K562 (cell line): ENCODE measurements around the gene ACTR1B. TPM values are rescaled to one million over a fixed set of nuclear protein-coding genes. Genes with fewer than 3 reads are reported as not detected.
A peak's percentile ranks its signal among the peaks of the same experiment; 100 is the strongest.

Source experiments
- ATAC-seq: fragments of 200-7000 bp; cut with Tn5 transposase; 3 replicates; pipeline ENCODE4 v1.9.1; 2020; ENCODE audit warnings: moderate library complexity
- BruUV-seq: library from RNA; stranded (reverse); fragments of 400-500 nt; replicated peaks from 2 replicates; lab custom pipeline; 2021; lab: Mats Ljungman, UMichigan
- CTCF ChIA-PET: fragments of 300-600 bp; formaldehyde crosslinking; extraction: SDS; loops from one replicate; lab custom pipeline; 2021; ENCODE audit warnings: low intra/inter-chr PET ratio; lab: Yijun Ruan, JAX
- POLR2A ChIA-PET: fragments of 300-600, 350-650 bp; sonication (Branson Sonifier 250); formaldehyde crosslinking; extraction: SDS; loops from one replicate; lab custom pipeline; 2021; ENCODE audit warnings: antibody characterized with exemption, inconsistent platforms; lab: Yijun Ruan, JAX
- DNase-seq, 4 experiments: peaks; one replicate each; pipeline versions ENCODE4 v3.0.0 to v3.0.0-alpha.2; 2011 to 2018; ENCODE audit warnings: low spot score in 3 of 4, mixed read lengths in 3 of 4; ENCODE audit errors: extremely low read depth in 1 of 4
- FAIRE-seq: peaks from 2 replicates; lab custom pipeline; 2011; peaks lifted over from hg19 to GRCh38; lab: Jason Lieb, UNC
- H2AFZ ChIP-seq: 2 replicates; pipeline ENCODE4 v1.6.0; 2011; ENCODE audit warnings: low read depth, low read length, control low read depth, inconsistent platforms
- H3K27ac ChIP-seq: fragments of 200-600 bp; 3 replicates; pipeline ENCODE4 v1.8.0; 2011; ENCODE audit warnings: low read depth, mild to moderate bottlenecking, control low read depth, inconsistent platforms, low read length, moderate library complexity, mixed read lengths; ENCODE audit errors: extremely low read depth
- H3K27me3 ChIP-seq, 2 experiments: fragments of 300-600 bp in 1 of 2; 2 replicates in 1 of 2; 3 replicates in 1 of 2; pipeline versions ENCODE4 v1.6.0 to v1.8.0; 2011; ENCODE audit warnings: inconsistent platforms in 2 of 2, low read length in 2 of 2, mild to moderate bottlenecking in 1 of 2, mixed read lengths in 1 of 2, moderate library complexity in 1 of 2; ENCODE audit not compliant: control insufficient read depth in 2 of 2, insufficient read depth in 2 of 2
- H3K36me3 ChIP-seq: fragments of 300-600 bp; 3 replicates; pipeline ENCODE4 v1.8.0; 2011; ENCODE audit warnings: mild to moderate bottlenecking, low read length, inconsistent platforms; ENCODE audit not compliant: control insufficient read depth, insufficient read depth
- H3K4me1 ChIP-seq, 2 experiments: fragments of 200-600 bp in 1 of 2; replicated peaks in 1 of 2; 2 replicates in 1 of 2; 3 replicates in 1 of 2; pipeline versions ENCODE4 v1.5.1 to v1.8.0; 2011; ENCODE audit warnings: inconsistent platforms in 2 of 2, low read length in 2 of 2, mild to moderate bottlenecking in 1 of 2, mixed read lengths in 1 of 2, moderate library complexity in 1 of 2; ENCODE audit not compliant: control insufficient read depth in 2 of 2, insufficient read depth in 2 of 2
- H3K4me2 ChIP-seq: 2 replicates; pipeline ENCODE4 v1.6.1; 2011; ENCODE audit warnings: low read length, control low read depth, inconsistent platforms, mixed read lengths; ENCODE audit not compliant: insufficient read depth
- H3K4me3 ChIP-seq: fragments of 200-600 bp; sonication (generic), shearing (Covaris generic); 2 replicates; pipeline ENCODE4 v1.5.1; 2016; ENCODE audit warnings: control low read depth, inconsistent platforms
- H3K79me2 ChIP-seq: fragments of 200-600 bp; 3 replicates; pipeline ENCODE4 v1.8.0; 2011; ENCODE audit warnings: low read length, inconsistent platforms; ENCODE audit not compliant: control insufficient read depth, insufficient read depth
- H3K9ac ChIP-seq, 2 experiments: 2 replicates each; pipeline versions ENCODE4 v1.6.0 to v1.6.1; 2011; ENCODE audit warnings: low read depth in 2 of 2, low read length in 2 of 2, control low read depth in 1 of 2, inconsistent platforms in 1 of 2, mild to moderate bottlenecking in 1 of 2, mixed read lengths in 1 of 2; ENCODE audit not compliant: insufficient read depth in 1 of 2
- H3K9me1 ChIP-seq: one replicate; pipeline ENCODE4 v1.6.0; 2011; ENCODE audit warnings: inconsistent platforms, mild to moderate bottlenecking, low read length, moderate library complexity; ENCODE audit not compliant: control insufficient read depth, insufficient read depth
- H3K9me3 ChIP-seq: replicated peaks from 2 replicates; pipeline ENCODE4 v1.5.1; 2011; ENCODE audit warnings: low read depth, low read length, inconsistent platforms; ENCODE audit not compliant: control insufficient read depth, insufficient read depth
- H4K20me1 ChIP-seq: replicated peaks from 2 replicates; pipeline ENCODE4 v1.6.1; 2011; ENCODE audit warnings: low read length, inconsistent platforms, mixed read lengths; ENCODE audit not compliant: control insufficient read depth, insufficient read depth
- ARID1B ChIP-seq: fragments of 450-650 bp; IDR thresholded peaks from 2 replicates; pipeline ENCODE4 v1.6.1; 2016; ENCODE audit warnings: antibody characterized with exemption, mild to moderate bottlenecking, inconsistent platforms
- CBFA2T3 ChIP-seq: fragments of 450-650 bp; IDR thresholded peaks from 2 replicates; pipeline ENCODE4 v1.6.1; 2017
- CBX8 ChIP-seq: fragments of 200-600 bp; sonication (generic); IDR thresholded peaks from 2 replicates; pipeline ENCODE4 v1.6.1; 2012; ENCODE audit warnings: borderline replicate concordance, mixed run types, low read depth, mild to moderate bottlenecking, moderate library complexity, mixed read lengths, low read length, control low read depth, inconsistent platforms; ENCODE audit not compliant: poor library complexity, severe bottlenecking; ENCODE audit errors: extremely low read depth
- DLX4 ChIP-seq: fragments of 250-450 bp; sonication (Bioruptor Pico); IDR thresholded peaks from 2 replicates; pipeline ENCODE4 v1.6.1; 2021; ENCODE audit warnings: mild to moderate bottlenecking
- GTF3C2 ChIP-seq: IDR thresholded peaks from 3 replicates; pipeline ENCODE4 v1.6.1; 2011; ENCODE audit warnings: borderline replicate concordance, mild to moderate bottlenecking, moderate library complexity; ENCODE audit not compliant: insufficient read length; ENCODE audit errors: extremely low read depth
- HMBOX1 ChIP-seq: sonication (generic); IDR thresholded peaks from 2 replicates; pipeline ENCODE4 v1.6.1; 2016
- HMG20B ChIP-seq: fragments of 250-450 bp; sonication (Bioruptor Pico); IDR thresholded peaks from 2 replicates; pipeline ENCODE4 v1.5.0; 2021; ENCODE audit warnings: mild to moderate bottlenecking
- MXI1 ChIP-seq: IDR thresholded peaks from 2 replicates; pipeline ENCODE4 v1.6.1; 2011; ENCODE audit warnings: low read depth, mild to moderate bottlenecking, improper control_type of control experiment, low read length
- NBN ChIP-seq: fragments of 450-650 bp; IDR thresholded peaks from 2 replicates; pipeline ENCODE4 v1.6.1; 2016; ENCODE audit warnings: low read depth, mild to moderate bottlenecking
- NCOR1 ChIP-seq: fragments of 450-650 bp; IDR thresholded peaks from 2 replicates; pipeline ENCODE4 v1.6.1; 2016; ENCODE audit warnings: mild to moderate bottlenecking, moderate library complexity
- POLR2AphosphoS2 ChIP-seq: IDR thresholded peaks from 2 replicates; pipeline ENCODE4 v1.6.1; 2012; ENCODE audit warnings: low read length, improper control_type of control experiment
- POLR2AphosphoS5 ChIP-seq: IDR thresholded peaks from 2 replicates; pipeline ENCODE4 v1.6.1; 2011; ENCODE audit warnings: mild to moderate bottlenecking, low read depth, low read length, moderate library complexity; ENCODE audit not compliant: control insufficient read depth, insufficient read depth
- TOE1 ChIP-seq, 2 experiments: fragments of 450-650 bp in 1 of 2; sonication (generic) in 1 of 2; formaldehyde crosslinking in 1 of 2; IDR thresholded peaks; 2 replicates each; pipeline versions ENCODE4 v1.7.1 to v1.8.0; 2016 to 2022; ENCODE audit warnings: borderline replicate concordance in 2 of 2, mild to moderate bottlenecking in 2 of 2, antibody characterized with exemption in 1 of 2, inconsistent platforms in 1 of 2, low read depth in 1 of 2, missing genetic modification reagents in 1 of 2, moderate library complexity in 1 of 2
- ZNF239 ChIP-seq: fragments of 250-450 bp; sonication (Bioruptor Pico); IDR thresholded peaks from 2 replicates; pipeline ENCODE4 v1.4.0; 2020; ENCODE audit warnings: mild to moderate bottlenecking
- WGBS: fragments of 100-300 bp; shearing (Covaris generic); methylation state at CpG from one replicate; pipeline ENCODE4 v1.1.6; 2016; ENCODE audit warnings: low coverage, mixed read lengths; ENCODE audit not compliant: insufficient coverage; ENCODE audit errors: missing lambda C conversion rate; 5-methylcytosine and 5-hydroxymethylcytosine counted together
- in situ Hi-C: fragments of 300-500 bp; cut with MboI; formaldehyde crosslinking; loops from 4 replicates; pipeline ENCODE4 v1.15.0; 2018; ENCODE audit warnings: inconsistent platforms, mixed read lengths
- intact Hi-C: fragments of 100-400 bp; cut with micrococcal nuclease; formaldehyde crosslinking; loops from 2 replicates; pipeline ENCODE4 v1.14.2; 2022
- polyA plus RNA-seq, 8 experiments: library from polyadenylated mRNA; depleted of rRNA in 4 of 8; stranded (reverse) in 5 of 8; unstranded in 3 of 8; fragments of >200 nt; fragmentation: Nextera tagmentation in 2 of 8; fragmentation: Illumina TruSeq in 1 of 8; extraction: Ambion mirVana in 2 of 8; extraction: Trizol in 1 of 8; gene quantifications; 2 replicates each; pipeline versions ENCODE4 v1.2.1 to v1.2.3, GENCODE V29; 2011 to 2014; ENCODE audit warnings: inconsistent platforms in 1 of 8, missing spikeins in 1 of 8
- total RNA-seq, 7 experiments: library from RNA; depleted of rRNA in 6 of 7; stranded (reverse); fragments of >200 nt in 6 of 7; fragmentation: Illumina TruSeq in 2 of 7; extraction: Trizol in 2 of 7; gene quantifications; 2 replicates each; pipeline versions ENCODE4 v1.2.1 to v1.2.3, GENCODE V29; 2011 to 2021; ENCODE audit warnings: low replicate concordance in 1 of 7
- TF ChIP-seq, protein P1 (sequence below): fragments of 450-650 bp; formaldehyde crosslinking; IDR thresholded peaks from 2 replicates; pipeline ENCODE4 v1.4.0; 2020; ENCODE audit warnings: mild to moderate bottlenecking

Gene ACTR1B
- total and polyA plus RNA-seq, 9 of the 15 experiments (the other 6 are each of a cell fraction or from before 2014, with no cell fraction given), result 0.49 to 42.3 (median 22.5) TPM

- H3K9ac ChIP-seq, result peak overlapping the region; percentile 38; a peak in 3 of 4 replicates
- FAIRE-seq, result peak; percentile 90
- H3K4me2 ChIP-seq, result peak overlapping the region; percentile 63
- H4K20me1 ChIP-seq, result no peaks in the 10 kb centered on the region
- H2AFZ ChIP-seq, result peak overlapping the region; percentile 80
- no peaks in the 10 kb centered on the region for H3K79me2 ChIP-seq
- H3K9me1 ChIP-seq, result no peaks in the 10 kb centered on the region
- H3K27ac ChIP-seq, result peak overlapping the region; percentile 73
- ATAC-seq, result peak; percentile 91
- POLR2A ChIA-PET, result interaction anchor here (0.6 to 1.8 kb wide), 5 partner anchors 9 to 735 kb away, joined by 3 to 14 read pairs (median 3); partner anchors contain the start of genes ACTR1B and COX5B
- H3K36me3 ChIP-seq, result no peaks in the 10 kb centered on the region
- H3K4me1 ChIP-seq, result peaks cover 11 to 26% of the 10 kb centered on the region in 2 experiments
- intact Hi-C loops, result no loop called here
- WGBS, result 13% methylated on average over 9 of the region's 9 CpGs
- CTCF ChIA-PET, result interaction anchor here (0.6 to 1.2 kb wide), 2 partner anchors 8 to 18 kb away, joined by 3 read pairs; no protein-coding TSS in a partner anchor
- no peaks in the 10 kb centered on the region for H3K9me3 ChIP-seq
- no peaks in the 10 kb centered on the region for H3K27me3 ChIP-seq
- in situ Hi-C loops, result no loop called here
- no peak overlapping the region for H3K4me3 ChIP-seq
- no TSS peak for BruUV-seq
- DNase-seq, result peak; percentile 38 to 81 (median 61)
- TF ChIP-seq TOE1 (IDR thresholded peaks at IDR 0.05; ENCODE audit: borderline replicate concordance) (0 out of 2 replicates have a peak, but pooled peaks have one; percentile 10), TOE1 (CRISPR knock-in tag; IDR thresholded peaks at IDR 0.05; ENCODE audit: borderline replicate concordance, low read depth) (no peak), CBX8 (no peak), CBFA2T3 (peak; percentile 82), POLR2AphosphoS2 (no peak), DLX4 (no peak), MXI1 (no peak), HMBOX1 (no peak; the same call in 1 of the 2 replicates), POLR2AphosphoS5 (peak; percentile 28; the same call in 1 of the 2 replicates), HMG20B (CRISPR knock-in tag) (no peak), NBN (0 out of 2 replicates have a peak, but pooled peaks have one; percentile 31), ZNF239 (no peak), NCOR1 (peak; percentile 26; the same call in 1 of the 2 replicates), ARID1B (peak; percentile 71), GTF3C2 (no peak)
- TF ChIP-seq, protein P1, sequence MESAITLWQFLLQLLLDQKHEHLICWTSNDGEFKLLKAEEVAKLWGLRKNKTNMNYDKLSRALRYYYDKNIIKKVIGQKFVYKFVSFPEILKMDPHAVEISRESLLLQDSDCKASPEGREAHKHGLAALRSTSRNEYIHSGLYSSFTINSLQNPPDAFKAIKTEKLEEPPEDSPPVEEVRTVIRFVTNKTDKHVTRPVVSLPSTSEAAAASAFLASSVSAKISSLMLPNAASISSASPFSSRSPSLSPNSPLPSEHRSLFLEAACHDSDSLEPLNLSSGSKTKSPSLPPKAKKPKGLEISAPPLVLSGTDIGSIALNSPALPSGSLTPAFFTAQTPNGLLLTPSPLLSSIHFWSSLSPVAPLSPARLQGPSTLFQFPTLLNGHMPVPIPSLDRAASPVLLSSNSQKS (CRISPR knock-in tag), result no peak
Measured at GRCh38 chr2:97673182-97673914, 9.5 kb upstream of the ACTR1B start.
